Activated CD4-positive, alpha-beta T cell treated with anti-CD3 and anti-CD28 coated beads, Interleukin-2, Interleukin-6, amounts not matched to agents 100 ng/mL and 50 ng/mL, durations not matched to agents 16 hours and 8 hours (primary cell): ENCODE measurements around the gene CNGA3.
"Not testable (repeated sequence)": the region's sequence is repeated elsewhere in the genome, so short reads cannot be mapped to it uniquely, and the experiment has no call there.

Experiments
- DNase-seq: peaks from one replicate; pipeline ENCODE4 v3.0.0-alpha.2; 2020

CNGA3 gene

DNA sequence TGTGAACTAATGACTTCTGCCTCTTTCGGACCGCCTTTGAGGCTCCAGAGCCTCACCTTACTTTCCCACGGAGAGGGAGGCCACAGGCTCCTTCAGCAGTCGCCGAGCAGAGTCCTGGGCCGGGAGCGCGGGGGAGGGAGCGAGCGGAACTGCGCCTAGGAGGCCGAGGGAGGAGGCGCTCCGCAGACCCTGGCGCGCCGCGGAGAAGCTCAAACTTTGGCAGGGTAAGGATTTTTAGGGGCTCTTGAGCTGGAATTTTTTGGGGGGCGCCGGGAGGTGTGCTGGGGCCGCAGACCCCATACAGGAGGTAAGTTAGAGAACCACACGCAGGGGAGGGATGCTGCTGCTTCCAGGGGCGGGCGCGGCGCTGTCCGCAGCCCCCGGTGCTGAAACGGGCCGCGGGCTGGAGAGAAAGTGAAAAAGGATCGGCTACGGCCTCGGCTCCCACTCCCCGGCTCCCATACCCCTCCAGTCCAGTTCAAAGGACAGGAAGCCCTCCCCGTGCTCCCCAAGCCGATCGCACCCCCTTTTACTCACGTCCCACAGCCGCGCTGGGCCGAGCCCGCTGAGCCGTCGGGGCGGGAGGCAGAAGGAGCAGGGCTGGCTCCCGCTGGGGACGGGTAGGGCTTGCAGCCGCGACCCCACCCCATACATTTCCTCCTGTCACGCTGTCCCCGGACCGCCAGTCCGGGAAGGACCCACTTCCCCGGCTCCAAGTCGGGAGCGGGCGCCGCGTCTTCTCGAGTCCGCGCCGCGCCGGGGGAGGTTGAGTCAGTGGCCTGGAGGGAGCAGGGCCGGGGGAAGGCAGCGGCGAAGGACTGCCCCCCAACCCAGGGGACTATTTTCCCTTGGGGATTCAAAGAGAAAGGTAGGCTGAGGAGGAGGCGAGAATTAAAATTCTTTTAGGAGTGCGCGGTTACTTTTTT lies at the start of gene CNGA3:
Gene CNGA3 (plus strand): TSS at position 146 of the 926 bp plus-strand sequence. CDS start 23,520 bp downstream, outside the sequence.
- DNase-seq = no peak

DNA sequence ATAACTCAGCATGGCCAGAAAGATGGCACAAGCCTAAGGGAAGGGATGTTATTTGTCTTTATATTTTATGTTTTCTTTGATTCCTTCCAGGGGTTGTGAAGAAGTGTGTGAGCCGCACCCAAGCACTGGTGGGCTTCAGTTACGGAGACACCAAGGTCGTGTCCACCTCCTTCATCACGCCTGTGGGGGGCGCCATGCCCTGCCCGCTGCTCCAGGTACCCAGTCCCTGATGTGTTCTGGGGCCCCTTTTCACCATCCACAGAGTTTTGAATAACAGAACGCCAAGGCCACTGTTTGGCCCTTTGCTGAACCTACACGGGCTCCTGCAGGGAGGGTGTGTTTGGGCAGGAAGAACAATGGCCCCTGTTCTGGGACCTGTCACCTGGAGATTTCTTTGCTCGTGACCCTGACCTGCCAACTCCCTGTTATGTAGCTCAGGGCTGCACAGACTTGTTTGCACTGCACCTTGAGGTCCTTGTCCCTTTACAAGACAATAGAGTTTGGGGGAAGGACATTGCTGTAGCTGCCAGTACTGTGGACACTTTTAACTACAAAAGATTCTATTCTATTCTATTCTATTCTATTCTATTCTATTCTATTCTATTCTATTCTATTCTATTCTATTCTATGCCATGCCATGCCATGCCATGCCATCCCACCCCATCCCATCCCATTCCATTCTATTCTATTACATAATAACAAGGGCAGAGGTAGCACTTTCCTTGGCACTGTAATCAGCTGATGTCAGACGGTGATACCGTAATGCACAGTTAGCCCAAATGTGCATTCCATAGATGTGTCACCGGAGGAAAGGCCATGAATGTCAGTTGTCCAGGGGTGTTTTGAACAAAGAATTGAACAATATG lies 48.2 kb upstream of the CNGA3 start:
- DNase-seq = no peak

DNA sequence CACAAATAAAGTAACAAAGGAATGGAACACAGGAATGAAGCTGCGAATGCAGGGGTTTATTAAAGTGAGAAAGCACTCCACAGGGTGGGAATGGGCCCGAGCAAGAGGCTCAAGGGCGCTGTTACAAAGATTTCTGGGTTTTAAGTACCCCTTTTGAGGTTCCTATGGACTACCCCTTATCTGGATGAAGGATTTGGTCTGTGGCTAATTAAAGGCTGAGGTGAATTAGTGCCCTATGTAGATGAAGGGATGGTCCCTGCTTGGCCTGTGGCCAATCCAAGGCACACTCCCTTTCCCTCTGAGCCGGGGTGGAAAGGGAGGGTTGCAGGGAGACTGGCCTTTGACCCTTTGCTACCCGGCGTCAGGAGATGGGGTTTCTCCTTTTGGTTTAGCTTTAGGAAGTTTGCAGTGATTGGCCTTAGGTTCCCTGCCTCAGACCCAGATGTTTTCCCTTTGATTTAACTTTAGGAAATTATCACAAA lies 47.5 kb upstream of the CNGA3 start:
- DNase-seq = no peak

DNA sequence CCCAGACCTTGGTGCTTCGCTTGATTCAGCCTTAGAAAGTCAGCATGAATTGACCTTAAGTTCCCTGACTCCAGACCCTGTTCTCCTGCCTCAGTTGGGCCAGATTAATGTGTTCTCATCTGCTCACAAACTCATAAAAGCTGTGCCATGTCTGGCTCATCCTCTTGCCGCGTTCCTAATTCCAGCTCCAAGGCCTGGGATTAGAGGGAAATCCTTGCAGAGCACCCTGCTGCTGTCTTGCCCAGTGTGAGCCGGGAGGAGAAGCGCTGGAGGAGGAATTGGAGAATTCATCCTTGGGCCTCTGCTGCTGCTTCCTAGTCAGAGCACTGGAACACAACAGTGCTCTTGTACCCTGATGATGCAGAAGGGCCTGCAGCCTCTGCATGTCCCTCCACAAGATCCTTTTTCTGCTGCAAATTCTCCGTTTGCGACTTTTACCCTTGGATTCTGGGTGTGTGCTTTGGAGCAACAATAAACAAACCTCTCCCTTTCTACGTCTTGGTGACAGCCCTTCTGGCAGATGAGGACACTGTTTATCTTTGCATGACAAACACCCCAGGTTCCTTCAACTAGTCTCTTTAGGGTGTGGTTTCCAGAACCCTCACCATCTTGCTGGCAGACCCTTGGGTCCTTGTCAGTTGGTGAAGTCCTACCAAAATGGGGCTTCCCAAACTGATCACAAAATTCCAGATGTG lies 46.9 kb upstream of the CNGA3 start:
- no peak for DNase-seq

DNA sequence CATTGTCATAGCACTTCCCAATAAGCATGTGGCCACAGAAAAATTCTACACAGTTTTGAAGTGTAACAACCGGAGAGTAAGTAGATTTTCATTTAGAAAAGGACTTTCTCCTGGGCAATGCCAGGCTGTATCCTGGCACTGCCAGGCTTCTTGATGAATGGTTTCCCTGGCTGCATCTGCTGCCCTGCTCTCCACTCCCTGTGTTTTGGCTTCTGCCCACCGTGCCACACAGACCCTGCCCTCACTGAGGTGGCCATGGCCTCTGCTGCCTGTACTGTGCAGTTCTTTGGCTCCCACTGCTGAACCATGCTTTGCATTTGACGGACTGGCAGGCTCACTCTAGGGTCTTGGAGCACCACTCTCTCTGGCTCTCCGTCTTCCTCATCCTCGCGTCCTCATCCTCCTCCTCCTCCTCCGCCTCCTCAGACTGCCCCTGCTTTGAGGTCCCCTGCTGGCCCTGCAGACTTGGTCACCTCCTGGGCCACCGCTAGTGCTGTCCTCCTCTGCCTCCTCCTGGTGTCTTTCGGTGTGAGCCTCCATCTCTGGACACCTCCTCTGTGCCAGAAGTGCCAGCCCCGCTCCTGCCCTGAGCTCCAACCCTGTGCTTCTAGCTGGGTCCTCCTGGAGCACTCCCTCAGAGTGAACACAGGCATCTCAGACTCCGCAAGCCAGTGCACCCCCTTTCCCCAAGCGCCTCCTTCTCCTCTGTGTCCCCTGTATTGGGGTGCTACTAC lies 45.9 kb upstream of the CNGA3 start:
- DNase-seq = no peak

DNA sequence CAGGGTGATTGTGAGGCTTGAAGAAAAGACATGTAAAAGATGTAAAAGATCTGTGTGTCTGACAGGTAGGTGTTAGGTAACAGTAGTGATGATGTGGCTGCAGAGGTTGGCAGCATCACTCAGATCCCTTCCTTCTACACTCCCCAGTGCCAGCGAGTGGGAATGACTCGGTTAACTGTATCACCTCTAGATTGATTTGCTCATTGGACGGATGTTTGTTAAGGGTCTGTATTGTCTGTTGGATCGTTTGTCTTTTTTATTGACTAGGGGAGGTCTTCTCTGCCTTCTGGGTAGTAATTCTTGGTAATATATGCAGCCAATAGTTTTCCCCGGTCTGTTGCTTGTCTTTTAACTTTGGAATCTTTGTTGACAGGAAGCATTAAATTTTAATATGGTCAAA lies 44.8 kb upstream of the CNGA3 start:
- DNase-seq = no peak

DNA sequence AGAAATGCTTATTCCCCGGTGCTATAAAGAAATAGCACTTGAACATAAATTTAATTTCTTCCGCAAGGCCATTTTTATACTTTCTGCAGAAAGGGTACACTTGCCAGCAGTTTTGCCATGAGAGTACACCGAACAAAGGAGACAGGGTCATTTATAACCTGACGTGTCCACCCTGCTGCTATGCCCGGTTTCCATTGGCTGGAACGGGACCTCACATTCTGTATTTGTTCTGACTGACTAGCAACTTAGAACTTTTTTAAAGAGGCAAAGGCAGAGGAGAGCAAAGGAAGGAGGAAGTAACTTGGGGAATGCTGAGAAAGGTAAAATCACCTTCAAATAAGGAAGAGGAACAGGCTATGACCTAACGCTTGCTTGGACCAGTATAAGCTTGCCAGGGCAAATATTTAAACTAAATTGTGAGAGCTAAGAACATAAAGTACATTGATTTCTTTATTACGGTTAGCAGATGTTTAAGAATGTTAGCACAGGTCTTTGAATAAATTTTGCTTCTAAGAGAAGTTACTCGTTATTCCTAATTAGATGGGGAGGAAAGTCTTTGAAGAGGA lies 39.0 kb upstream of the CNGA3 start:
- DNase-seq = not testable (repeated sequence)

DNA sequence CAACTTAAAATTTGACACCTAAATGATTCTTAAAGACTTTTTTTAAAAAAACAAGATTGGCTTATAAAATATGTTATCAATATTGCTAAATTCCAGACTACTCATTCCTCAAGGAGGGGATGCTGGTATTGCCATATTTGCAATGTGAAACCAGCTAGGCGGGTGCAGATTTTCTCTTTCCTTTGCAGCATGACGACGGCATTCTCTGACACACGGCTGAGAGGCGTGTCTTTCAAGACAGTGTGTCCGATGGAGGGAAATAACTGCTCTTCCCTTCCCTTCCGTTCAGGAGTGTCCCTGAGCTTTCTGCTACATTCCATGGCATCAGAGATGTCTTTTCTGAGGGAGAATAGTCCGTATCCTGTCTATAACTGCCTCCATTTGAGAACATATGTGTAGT lies 38.2 kb upstream of the CNGA3 start:
- no peak for DNase-seq

DNA sequence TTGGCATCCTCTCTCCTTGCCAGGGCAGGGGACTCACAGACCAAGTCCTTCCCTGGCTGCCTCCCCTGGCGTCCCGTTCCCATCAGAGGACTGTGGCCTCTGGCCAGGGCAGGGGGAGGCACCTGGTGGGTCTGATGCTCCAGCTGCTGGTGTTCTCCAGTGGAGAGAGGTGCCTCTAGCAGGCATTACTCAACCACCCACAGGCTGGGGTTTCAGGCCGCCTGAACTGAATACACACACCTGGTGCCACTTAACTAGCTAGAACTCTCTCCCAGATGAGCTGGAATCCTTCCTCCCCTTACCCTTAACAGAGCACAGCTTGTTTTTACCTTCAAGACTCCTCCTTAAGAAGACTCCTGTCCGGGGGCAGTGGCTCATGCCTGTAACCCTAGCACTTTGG lies 37.7 kb upstream of the CNGA3 start:
- DNase-seq = no peak

DNA sequence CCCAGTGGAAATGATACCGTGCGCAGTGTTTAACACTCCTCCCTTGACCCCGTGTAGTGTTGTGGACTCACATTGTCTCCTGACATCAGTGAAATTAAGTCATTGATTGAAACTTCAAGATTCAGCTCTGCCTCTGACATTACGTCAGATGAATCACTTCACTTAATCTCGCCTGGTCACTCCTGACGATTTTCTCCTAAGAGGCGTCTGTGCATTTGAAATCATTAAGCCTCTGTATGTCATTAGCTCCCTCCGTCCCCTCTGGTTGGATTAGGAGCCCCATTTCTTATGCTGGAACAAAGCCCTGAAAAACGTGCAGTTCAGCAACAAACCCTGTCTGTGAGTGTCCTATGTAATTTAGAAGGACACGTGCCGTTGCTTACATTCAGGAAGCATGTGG lies 36.7 kb upstream of the CNGA3 start:
- DNase-seq = no peak

DNA sequence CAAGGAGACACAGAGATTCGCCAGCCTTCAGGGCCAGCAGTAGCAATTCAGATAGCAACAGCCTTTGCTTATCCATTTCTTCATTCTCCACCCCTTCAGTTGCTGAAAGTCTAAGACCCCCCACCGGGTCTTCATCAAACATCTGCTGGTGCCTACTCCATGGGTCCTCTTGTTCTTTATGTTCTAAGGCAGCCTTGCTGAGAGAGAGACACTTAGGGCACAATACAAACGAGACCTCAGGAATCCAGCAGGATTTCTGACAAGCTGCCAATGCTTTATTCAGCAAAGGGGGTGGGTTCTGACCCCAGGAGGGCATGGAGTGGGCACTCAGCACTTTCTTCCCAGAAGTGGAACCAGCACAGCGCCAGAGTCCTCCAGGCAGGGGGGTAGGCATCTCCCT lies 36.2 kb upstream of the CNGA3 start:
- DNase-seq = no peak

DNA sequence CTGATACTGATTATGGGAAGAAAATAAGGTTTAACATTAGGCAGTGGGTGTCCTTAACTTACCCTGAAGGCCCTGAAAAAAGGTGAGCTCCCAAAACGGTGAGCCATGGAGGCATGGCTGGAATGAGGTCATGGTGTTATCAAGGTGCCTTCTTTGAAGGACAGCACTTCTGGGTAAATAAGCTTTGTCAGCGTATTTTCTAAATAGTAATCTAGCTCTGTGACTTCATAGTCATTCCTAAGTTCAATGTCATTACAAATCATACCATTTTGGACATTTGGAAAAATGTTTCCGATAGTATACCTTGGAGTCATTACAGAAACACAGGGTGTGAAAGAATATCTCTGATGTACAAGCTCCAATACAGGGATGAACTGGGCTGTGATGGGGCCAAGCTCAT lies 35.2 kb upstream of the CNGA3 start:
- no peak for DNase-seq

DNA sequence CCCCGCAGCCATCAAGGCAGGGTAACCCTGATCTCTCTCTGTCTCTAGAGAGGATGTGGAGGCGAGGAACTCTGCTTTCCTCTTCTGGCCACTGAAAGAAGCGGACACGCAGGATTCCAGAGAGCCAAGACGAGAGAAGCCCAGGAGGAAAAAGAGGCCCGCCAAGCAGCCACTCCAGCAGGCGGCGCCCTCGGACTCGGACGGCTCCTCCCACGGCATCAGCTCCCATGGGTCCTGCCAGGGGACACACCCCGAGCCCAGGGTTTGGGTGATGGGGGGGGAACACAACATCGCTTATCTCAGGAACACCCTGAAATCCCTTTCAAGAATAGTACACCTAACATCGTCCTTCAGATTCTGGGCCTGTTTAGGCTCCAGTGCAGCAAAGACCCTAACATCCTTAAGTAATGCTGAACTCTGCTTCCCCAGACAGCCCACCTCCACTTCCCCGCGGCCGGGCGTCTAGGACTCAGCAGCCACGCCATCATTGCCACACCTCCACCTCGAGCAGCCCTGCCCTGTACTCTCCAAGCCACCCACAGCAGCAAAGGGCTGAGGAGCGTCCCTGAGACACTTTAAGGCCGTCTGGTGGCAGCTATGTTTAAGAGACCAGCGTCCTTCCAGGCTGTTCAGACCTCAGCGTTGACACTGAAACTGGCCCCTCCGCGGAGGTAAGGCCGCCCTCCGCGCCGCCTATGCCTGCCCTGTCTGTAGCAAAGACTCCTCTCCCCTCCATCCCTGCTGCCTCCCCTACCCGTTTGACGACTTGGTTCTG lies 34.3 kb upstream of the CNGA3 start:
- DNase-seq = no peak

DNA sequence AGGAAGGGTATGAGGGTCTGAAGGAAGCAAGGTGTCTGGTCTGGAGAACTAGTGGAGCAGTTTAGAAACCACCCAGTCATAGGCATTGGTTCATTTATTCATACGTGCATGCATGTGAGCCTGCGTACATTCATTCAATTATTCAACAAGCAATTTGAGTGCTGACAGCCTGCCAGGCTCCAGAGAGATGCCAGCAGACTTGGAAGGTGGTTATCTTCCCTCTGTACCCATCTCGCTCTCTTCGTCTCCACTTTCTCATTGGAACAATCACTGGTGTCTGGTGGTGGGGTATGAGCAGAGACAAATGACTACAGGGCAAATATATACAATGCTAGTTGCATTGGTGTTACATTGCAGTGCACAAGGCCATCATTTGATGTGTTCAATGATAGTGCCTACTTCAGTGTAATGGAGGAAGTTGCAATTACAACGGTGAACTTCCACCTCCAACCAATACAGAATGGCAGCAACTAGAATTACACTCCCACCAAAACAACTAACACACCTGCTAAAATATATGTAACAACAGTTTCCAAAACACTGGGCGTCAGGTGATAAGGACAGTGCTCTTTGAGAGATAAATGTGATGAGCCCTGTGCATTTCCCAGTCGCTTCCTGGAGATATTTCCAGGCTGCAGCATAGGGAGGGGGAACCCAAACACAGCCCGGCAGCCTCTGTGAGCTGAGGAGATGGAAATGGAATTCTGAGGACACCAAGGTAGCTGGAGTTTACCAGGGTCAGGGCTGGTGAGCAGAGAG lies 32.6 kb upstream of the CNGA3 start:
- no peak for DNase-seq

DNA sequence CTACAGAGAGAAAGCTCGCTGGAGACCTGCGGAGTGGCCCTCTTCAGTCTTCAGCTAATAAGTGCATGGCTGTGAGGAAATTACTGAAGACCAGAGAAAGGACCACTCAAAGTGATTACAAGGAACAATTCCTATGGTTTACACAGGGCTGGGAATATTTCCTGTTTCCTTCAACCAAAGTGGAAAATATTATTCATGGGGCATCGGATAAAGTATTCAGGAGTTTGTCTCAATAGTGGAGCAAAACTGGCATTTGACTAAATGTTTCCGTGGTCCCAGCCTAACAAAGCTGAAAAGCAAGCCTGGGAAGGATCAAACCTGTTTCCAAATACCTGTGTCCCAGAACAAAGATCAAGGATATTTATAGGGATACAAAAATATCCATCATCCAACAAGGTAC lies 32.0 kb upstream of the CNGA3 start:
- DNase-seq = no peak

DNA sequence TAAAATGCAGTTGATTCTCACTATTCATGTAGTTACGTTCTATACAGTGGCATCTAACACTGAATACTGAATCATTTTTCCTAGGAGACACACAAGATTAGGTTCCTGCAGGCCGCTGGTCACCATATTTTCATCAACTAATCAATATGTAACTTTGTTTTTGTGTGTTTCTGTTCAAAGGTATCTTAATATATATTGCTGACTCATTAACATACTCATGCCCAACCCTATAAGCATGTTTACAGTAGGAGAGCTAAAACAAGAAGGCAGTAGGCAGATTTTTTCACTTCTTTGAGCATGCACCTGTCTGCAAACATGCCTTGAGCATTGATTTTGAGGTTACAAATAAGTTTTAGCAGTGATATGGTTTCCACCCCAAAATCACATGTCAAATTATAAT lies 30.3 kb upstream of the CNGA3 start:
- DNase-seq = no peak

DNA sequence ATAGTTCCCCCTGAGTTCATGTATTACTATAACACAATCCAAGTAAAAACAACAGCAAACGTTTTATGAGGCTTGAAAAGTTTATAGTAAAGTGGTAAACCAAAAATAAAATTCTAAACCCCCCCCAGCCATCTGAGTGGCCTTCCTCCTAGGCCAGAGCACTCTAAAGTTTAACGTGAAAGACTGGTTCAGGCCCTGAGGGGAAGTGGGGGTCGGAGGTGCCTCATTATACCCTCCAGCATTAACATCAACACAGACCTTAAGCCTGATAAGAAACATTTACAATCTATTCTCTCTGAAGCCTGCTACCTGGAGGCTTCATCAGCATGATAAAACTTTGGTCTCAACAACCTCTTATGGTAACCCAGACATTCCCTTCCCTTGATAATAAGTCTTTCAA lies 29.0 kb upstream of the CNGA3 start:
- no peak for DNase-seq

DNA sequence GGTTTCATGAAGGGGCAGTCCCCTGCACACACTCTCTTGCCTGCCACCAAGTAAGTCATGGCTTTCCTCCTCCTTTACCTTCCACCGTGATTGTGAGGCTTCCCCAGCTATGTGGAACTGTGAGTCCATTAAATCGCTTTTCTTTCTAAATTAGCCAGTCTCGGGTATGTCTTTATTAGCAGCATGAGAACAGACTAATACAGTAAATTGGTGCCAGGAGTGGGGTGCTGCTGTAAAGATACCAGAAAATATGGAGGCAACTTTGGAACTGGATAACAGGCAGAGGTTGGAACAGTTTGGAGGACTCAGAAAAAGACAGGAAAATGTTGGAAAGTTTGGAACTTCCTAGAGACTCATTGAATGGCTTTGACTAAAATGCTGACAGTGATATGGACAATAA lies 26.1 kb upstream of the CNGA3 start:
- DNase-seq = not testable (repeated sequence)

DNA sequence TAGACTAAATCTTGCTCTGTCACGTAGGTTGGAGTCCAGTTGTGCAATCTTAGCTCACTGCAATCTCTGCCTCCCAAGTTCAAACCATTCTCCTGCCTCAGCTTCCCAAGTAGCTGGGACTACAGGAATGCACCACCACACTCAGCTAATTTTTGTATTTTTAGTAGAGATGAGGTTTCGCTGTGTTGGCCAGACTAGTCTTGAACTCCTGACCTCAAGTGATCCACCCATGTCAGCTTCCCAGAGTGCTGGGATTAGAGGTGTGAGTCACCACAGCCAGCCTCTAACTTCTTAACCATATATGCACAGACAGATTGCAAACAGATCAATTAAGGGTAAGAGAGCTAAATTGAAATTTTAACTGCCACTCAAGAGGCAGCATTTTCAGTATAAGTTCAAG lies 22.1 kb upstream of the CNGA3 start:
- DNase-seq = no peak

DNA sequence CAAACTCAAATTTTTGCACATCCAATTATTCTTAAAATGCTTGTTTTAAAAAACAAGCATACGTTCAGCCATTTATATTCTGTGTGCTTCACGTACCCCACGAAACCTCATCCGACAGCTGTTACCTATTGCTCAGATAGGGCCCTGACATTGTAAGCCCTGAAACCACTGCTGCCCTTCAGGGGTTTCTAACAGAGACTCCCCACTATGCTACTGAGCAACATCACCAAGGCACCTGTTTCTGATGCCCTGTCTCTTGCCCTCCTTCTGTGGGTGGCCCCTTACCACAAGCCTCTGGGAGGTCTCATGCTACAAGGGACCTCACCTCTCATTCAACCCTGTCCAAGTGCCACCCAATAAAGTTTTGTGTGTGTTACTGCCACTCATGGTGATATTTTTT lies 18.5 kb upstream of the CNGA3 start:
- DNase-seq = no peak

DNA sequence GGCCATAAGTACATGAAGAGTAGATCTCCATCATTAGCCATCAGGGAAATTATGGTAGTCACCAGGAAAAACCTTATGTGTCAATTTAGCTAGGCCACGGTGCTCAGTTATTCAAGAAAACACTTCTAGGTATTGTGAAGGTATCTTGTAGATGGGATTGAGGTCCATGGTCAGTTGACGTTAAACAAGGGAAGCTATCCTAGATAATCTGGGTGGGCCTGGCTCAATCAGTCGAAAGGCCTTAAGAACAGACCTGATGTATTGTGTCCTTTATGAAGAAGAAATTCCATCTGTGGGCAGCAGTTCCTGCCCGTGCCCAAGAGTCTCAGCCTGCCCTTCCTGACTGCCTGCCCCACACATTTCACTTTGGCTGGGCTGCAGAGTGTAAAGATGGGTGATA lies 16.7 kb upstream of the CNGA3 start:
- DNase-seq = no peak
